Fibroblast of skin of right biceps (primary cell): ENCODE measurements around the gene MAN1C1.
"Not testable (repeated sequence)": the region's sequence is repeated elsewhere in the genome, so short reads cannot be mapped to it uniquely, and the experiment has no call there.

Experiments used
- DNase-seq: peaks from one replicate; pipeline ENCODE4 v3.0.0-alpha.2; 2013

MAN1C1 gene

GRCh38 chr1:25583519-25584370, 32.8 kb upstream of the MAN1C1 start:
- peak; percentile 26 for DNase-seq

- no peak for DNase-seq
These were observed 30.4 kb upstream of the MAN1C1 start for GRCh38 chr1:25586181-25586588.

- no peak for DNase-seq
These were observed 29.3 kb upstream of the MAN1C1 start for GRCh38 chr1:25587290-25587689.

GRCh38 chr1:25588224-25588623, 28.4 kb upstream of the MAN1C1 start:
- not testable (repeated sequence) for DNase-seq

GRCh38 chr1:25588786-25589185, 27.8 kb upstream of the MAN1C1 start:
- not testable (repeated sequence) for DNase-seq

GRCh38 chr1:25590096-25590824, 26.3 kb upstream of the MAN1C1 start:
- peak; percentile 12 for DNase-seq

- no peak for DNase-seq
These were observed 22.7 kb upstream of the MAN1C1 start for GRCh38 chr1:25593861-25594260.

GRCh38 chr1:25594971-25595370, 21.6 kb upstream of the MAN1C1 start:
- DNase-seq, result no peak

- DNase-seq, result not testable (repeated sequence)
These were observed 19.9 kb upstream of the MAN1C1 start for GRCh38 chr1:25596641-25597040.

GRCh38 chr1:25598879-25599278, 17.7 kb upstream of the MAN1C1 start:
- no peak for DNase-seq

GRCh38 chr1:25599969-25600610, 16.5 kb upstream of the MAN1C1 start:
- no peak for DNase-seq

GRCh38 chr1:25600971-25601699, 15.5 kb upstream of the MAN1C1 start:
- not testable (repeated sequence) for DNase-seq

- DNase-seq, result not testable (repeated sequence)
These were observed 12.6 kb upstream of the MAN1C1 start for GRCh38 chr1:25603779-25604538.

GRCh38 chr1:25607123-25607522, 9.5 kb upstream of the MAN1C1 start:
- no peak for DNase-seq

- peak; percentile 68 for DNase-seq
These were observed 8.0 kb upstream of the MAN1C1 start for GRCh38 chr1:25608488-25609178.

GRCh38 chr1:25609921-25610320, 6.7 kb upstream of the MAN1C1 start:
- DNase-seq, result no peak

- no peak for DNase-seq
These were observed 5.6 kb upstream of the MAN1C1 start for GRCh38 chr1:25610822-25611630.

- no peak for DNase-seq
These were observed 4.7 kb upstream of the MAN1C1 start for GRCh38 chr1:25611843-25612242.

- DNase-seq, result no peak
These were observed 4.2 kb upstream of the MAN1C1 start for GRCh38 chr1:25612421-25612820.

GRCh38 chr1:25613091-25613490, 3.5 kb upstream of the MAN1C1 start:
- DNase-seq, result no peak
